Muscle of back (tissue), 11 donors: ENCODE measurements around the gene SPOCD1. TPM values are rescaled to one million over a fixed set of nuclear protein-coding genes. Genes with fewer than 3 reads are reported as not detected.

Source experiments
- DNase-seq, 3 donors: peaks; one replicate each; pipeline versions ENCODE4 v3.0.0 to v3.0.0-alpha.2; 2013
- polyA plus RNA-seq, 10 donors: library from polyadenylated mRNA; unstranded; fragments of 120-200 nt; gene quantifications; one replicate each; pipeline ENCODE4 v1.2.1, GENCODE V29; 2013; ENCODE audit not compliant: insufficient read length in 10 of 10

SPOCD1 gene
- polyA plus RNA-seq, 10 donors = 0.11 to 0.60 (median 0.30) TPM

GRCh38 chr1:31757204-31757679, 58.6 kb downstream of the SPOCD1 start:
- DNase-seq = no peak

DNA sequence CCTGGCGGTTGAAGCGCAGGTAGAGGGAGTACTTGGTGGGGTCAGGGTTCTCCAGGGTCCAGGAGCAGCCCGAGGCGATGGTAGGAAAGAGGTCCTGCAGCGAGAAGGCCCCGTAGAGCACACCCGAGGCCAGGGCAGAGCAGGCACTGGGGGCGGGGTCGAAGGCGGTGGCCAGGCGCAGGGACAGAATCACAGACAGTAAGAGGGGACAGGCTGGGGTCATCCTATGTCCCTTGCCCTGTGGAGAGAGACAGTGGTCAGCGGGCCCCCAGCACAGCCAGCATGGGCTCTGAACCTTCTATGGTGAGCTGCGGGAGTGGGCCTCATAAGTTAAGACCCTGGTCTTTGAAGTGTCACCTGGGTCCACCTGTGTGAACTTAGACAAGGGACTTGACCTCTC, 59.2 kb downstream of the SPOCD1 start:
- DNase-seq = no peak

GRCh38 chr1:31755850-31756492, 59.9 kb downstream of the SPOCD1 start:
- no peak for DNase-seq

DNA sequence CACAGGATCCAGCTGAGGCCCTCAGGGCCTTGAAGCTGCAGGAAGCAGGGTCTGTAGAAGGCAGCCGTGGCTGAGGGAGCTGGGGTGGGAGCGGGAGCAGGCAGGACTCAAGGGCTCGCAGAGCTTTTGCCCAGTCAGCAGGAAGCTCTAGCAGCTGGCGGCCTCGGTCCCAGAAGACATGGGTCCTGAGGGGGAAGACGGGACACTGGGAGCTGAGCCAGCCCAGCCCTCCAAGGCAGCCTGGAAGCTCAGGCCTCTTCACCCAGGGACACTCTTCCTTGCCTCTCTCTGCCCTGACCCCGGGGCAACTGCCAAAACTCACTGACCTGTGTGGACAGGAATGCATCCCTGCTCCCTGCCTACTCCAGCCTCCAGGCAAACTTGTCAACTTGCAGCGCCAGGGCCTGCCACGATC, 60.6 kb downstream of the SPOCD1 start:
- no peak for DNase-seq

- DNase-seq = no peak
Observed at GRCh38 chr1:31754397-31754796, 61.4 kb downstream of the SPOCD1 start.

- DNase-seq = peak; percentile 83 to 86 (median 86)
Observed at GRCh38 chr1:31753707-31754349, 62.0 kb downstream of the SPOCD1 start.

GRCh38 chr1:31752952-31753475, 62.8 kb downstream of the SPOCD1 start:
- DNase-seq = no peak

GRCh38 chr1:31752258-31752657, 63.6 kb downstream of the SPOCD1 start:
- no peak for DNase-seq

GRCh38 chr1:31751822-31752241, 64.0 kb downstream of the SPOCD1 start:
- DNase-seq = no peak

DNA sequence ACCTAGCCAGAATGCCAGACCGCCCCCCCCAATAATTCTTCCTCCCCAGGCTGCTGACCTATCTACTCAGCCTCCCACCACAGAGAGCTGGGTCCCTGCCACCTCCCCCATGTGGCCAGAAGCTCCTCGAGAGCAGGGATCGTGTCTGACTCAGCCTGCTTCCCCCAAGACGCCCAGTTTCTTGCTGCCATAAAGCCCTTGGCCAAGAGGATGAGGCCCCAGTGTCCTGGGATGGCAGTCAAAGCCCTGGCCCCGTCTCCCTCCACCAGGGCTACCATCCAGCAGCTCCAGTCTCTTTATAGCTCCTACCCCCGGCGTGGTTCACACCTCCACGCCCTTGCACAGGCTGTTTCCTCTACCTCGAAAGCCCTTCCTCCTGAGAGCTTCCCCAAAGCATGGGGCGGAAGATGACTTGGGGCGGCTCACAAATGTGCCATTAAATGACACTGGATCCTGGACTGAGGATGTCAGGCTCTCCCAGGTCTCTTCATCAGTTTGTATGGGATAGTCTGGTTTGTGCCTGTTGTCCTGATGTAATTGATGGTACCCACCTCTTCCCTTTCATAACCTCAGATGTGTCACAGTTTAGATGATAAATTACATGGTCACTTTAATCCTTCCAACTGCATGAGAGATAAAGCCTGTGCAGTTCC, 64.8 kb downstream of the SPOCD1 start:
- no peak for DNase-seq

GRCh38 chr1:31749785-31750735, 65.8 kb downstream of the SPOCD1 start:
- DNase-seq = no peak

DNA sequence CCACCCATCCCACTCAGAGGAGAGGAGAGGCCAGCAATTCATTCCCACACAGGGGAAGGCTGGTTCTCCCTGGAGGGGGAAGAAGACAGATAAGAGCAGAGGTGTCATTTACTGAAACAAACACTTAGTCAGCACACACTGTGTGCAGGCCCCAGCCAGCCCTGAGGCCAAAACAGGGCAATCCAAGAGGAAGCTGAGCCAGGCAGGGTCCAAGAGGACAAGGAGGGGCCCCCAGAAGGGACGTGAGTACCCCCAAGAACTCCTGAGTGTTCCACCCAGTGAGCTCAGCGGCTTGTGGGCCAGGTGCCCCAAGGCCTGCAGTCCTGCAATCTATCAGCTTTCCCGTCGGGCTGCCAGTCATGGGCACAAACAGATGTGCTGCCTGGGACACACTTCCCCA, 67.5 kb downstream of the SPOCD1 start:
- no peak for DNase-seq

GRCh38 chr1:31747304-31747703, 68.5 kb downstream of the SPOCD1 start:
- DNase-seq = no peak

DNA sequence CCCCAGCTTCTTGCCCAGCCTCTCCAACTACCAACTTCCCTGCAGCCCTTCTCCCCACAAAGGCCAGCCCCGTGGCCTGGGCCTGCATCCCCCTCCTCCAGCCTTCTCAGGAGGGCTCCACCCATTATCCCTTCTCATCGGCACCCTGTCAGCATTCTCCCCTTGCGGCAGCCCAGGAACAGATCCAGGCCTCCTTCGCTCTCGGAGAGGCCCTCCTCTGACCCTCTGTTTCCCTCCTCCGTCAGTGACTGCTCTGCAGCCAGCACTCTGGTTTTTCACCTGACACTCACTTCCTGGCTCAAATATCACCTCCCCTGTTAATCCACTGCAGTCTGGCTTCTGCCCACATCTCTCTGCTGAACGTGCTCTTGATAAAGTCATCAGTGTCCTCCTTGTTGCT, 69.1 kb downstream of the SPOCD1 start:
- peak in 1 of 3 donors; percentile 52 for DNase-seq

GRCh38 chr1:31745946-31746670, 69.7 kb downstream of the SPOCD1 start:
- DNase-seq = no peak

DNA sequence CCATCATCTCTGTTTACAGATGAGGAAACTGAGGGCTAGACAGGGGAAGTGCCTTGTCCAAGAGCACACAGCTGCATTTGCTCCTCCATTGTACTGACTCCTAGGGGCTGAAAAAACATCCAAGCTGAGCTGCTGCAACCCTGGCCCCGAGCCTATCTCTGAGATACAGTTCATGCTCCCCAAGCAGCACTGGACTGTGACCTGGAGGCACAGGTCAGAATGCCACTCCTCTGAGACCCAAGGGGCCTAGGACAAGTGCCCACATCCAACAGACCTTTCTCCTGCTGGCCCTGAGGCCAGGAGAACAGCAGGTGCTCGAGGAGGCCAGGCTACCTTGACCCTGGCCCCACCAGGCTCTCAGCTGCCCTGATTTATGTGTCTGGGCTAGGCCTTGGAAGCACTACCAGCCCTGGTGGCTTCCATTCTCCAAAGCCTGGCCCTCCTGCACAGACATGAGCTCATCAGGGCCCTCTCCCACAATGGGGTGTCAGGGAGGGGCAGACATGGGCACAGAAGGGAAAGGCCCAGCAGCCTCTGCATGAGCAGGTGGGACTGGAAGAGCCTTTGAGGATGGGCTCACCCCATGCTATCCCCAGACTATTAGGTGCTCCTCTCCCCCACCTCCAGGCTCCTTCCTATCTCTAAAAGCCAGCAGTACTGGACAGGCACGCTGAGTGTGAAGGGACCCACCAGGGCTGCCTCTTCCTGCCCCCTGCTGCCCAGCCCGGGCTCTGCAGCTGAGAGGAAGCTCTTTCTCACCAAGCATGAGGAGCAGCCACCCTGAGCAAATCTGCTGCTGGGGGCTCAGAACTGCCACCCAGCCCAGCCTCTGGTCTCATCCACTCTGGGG, 70.5 kb downstream of the SPOCD1 start:
- DNase-seq = peak in 2 of 3 donors; percentile 62 to 77

DNA sequence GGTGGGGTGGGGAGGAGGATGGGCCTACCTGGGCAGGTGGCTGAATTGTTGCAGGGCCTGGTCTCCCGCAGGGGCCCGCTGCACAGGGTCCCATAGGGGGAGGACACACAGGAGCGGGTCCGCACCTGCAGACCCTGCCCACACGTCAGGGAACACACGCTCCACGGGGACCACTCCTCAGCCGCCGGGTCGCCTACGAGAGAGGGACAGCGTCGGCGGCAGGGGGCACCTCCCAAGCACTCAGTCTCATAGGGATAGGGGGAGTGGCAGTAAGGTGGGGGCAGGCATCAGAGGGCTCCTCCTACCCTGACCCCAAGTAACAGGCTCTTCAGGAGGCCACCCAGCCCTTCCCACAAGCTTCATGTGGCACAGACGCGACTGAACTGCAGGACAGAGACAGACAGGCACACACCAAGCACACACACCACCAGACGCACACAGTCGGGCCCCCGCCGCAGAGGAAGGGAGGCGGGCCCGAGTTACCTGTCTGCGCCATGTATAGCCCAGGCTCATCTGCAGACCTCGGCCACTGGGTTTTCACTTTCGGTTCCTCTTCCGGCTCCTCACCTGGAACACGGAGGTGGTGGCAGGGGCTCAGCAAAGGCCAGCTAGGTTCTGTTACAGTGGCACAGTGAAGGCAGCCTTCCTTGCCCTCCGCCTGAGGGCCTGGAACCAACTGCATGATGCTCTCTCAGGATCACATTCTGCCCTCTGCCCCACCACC, 71.5 kb downstream of the SPOCD1 start:
- no peak for DNase-seq

DNA sequence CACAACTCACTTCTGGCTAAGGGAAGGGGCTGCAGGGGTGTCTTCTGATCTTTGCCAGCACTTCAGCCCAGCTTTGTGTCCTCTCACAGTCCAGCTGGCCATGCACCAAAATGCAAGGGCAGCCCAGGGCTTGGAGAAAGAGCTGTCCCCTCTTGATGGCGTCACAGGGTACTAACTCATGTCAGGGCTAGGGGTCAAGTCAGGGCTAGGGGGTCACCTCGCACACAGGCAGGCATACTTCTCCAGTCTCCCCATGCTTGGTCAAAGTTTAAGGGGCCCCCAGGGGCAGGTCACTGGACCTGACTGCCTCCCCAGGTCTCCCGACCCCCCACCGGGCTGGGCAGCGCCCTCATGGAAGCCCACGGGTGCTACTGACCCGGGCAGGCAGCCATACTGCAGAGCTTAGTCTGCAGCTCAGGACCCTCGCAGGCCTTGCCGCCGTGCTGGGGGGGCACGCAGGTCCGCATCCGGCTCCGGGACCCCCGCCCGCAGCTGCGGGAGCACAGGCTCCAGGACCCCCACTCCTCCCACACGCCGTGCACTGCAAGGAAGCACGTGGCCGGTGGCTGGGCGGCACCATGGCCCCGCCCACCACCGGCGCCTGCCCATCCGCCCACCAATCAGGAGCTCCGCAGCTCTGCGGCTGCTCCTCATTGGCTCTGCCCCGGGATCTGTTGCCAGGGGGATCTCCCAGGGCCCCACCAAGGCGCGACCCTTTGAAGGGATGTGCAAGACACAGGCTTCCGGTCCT, 73.2 kb downstream of the SPOCD1 start:
- no peak for DNase-seq
